RPMI8226 (cell line): Measurements from ENCODE around the gene LCAT.

Experiments used
- DNase-seq: peaks from one replicate; pipeline ENCODE4 v3.0.0-alpha.2; 2015

LCAT gene

GRCh38 chr16:67909056-67909742 is 34.7 kb downstream of the LCAT start:
- no peak for DNase-seq

- DNase-seq: no peak
These were observed 36.3 kb downstream of the LCAT start for GRCh38 chr16:67907397-67908180.

GRCh38 chr16:67902831-67903230 is 41.1 kb downstream of the LCAT start:
- DNase-seq: no peak

GRCh38 chr16:67901734-67902133 is 42.2 kb downstream of the LCAT start:
- DNase-seq: no peak

GRCh38 chr16:67897231-67897630 is 46.7 kb downstream of the LCAT start:
- DNase-seq: no peak

- peak; percentile 45 for DNase-seq
These were observed 50.0 kb downstream of the LCAT start for GRCh38 chr16:67893743-67894399.

- DNase-seq: peak; percentile 98
These were observed 50.8 kb downstream of the LCAT start, which contains the start of gene PSKH1 for GRCh38 chr16:67892899-67893742. Gene PSKH1, plus strand, starts transcription at chr16:67893254. Its CDS starts 15,496 bp downstream, at chr16:67908750.

- no peak for DNase-seq
These were observed 51.5 kb downstream of the LCAT start for GRCh38 chr16:67892375-67892774.
